Hepatocyte (in vitro differentiated cells): Measurements from ENCODE around the gene RNF11. TPM values are rescaled to one million over a fixed set of nuclear protein-coding genes. Genes with fewer than 3 reads are reported as not detected.

Experiments
- DNase-seq: peaks from one replicate; pipeline ENCODE4 v3.0.0-alpha.2; 2016; ENCODE audit warnings: low spot score
- H2AFZ ChIP-seq: fragments of 200-600 bp; sonication (generic); 2 replicates; pipeline ENCODE4 v1.6.0; 2016; ENCODE audit warnings: antibody characterized with exemption, mild to moderate bottlenecking
- H3K27ac ChIP-seq: fragments of 200-600 bp; sonication (generic); 2 replicates; pipeline ENCODE4 v1.5.1; 2016; ENCODE audit warnings: mild to moderate bottlenecking
- H3K27me3 ChIP-seq: fragments of 200-600 bp; sonication (generic); 2 replicates; pipeline ENCODE4 v1.6.1; 2016
- H3K36me3 ChIP-seq: fragments of 200-600 bp; sonication (generic); replicated peaks from 2 replicates; pipeline ENCODE4 v1.5.1; 2016; ENCODE audit warnings: low read depth; ENCODE audit not compliant: insufficient read depth
- H3K4me1 ChIP-seq: fragments of 200-600 bp; sonication (generic); 2 replicates; pipeline ENCODE4 v1.5.1; 2016; ENCODE audit warnings: mild to moderate bottlenecking, moderate library complexity; ENCODE audit not compliant: insufficient read depth
- H3K4me2 ChIP-seq: fragments of 200-600 bp; sonication (generic); 2 replicates; pipeline ENCODE4 v1.6.0; 2016
- H3K4me3 ChIP-seq: fragments of 200-600 bp; sonication (generic); 2 replicates; pipeline ENCODE4 v1.5.1; 2016; ENCODE audit warnings: mild to moderate bottlenecking
- H3K79me2 ChIP-seq: fragments of 200-600 bp; sonication (generic); 2 replicates; pipeline ENCODE4 v1.6.0; 2017; ENCODE audit warnings: mild to moderate bottlenecking
- H3K9me2 ChIP-seq: fragments of 200-600 bp; sonication (generic); replicated peaks from 2 replicates; pipeline ENCODE4 v1.6.0; 2017; ENCODE audit warnings: mild to moderate bottlenecking; ENCODE audit not compliant: insufficient read depth
- H3K9me3 ChIP-seq: fragments of 200-600 bp; sonication (generic); 2 replicates; pipeline ENCODE4 v1.5.1; 2016; ENCODE audit warnings: low read depth, mild to moderate bottlenecking
- H4K20me1 ChIP-seq: fragments of 200-600 bp; sonication (generic); 2 replicates; pipeline ENCODE4 v1.6.0; 2016; ENCODE audit warnings: mild to moderate bottlenecking; ENCODE audit not compliant: insufficient read depth, poor library complexity, severe bottlenecking
- CTCF ChIP-seq: fragments of 200-600 bp; sonication (generic); IDR thresholded peaks from 2 replicates; pipeline ENCODE4 v1.5.1; 2016; ENCODE audit warnings: antibody characterized with exemption, mild to moderate bottlenecking; ENCODE audit not compliant: poor library complexity
- EZH2 ChIP-seq: fragments of 200-600 bp; sonication (generic); IDR thresholded peaks from 2 replicates; pipeline ENCODE4 v1.6.1; 2016; ENCODE audit warnings: antibody characterized with exemption, mild to moderate bottlenecking, borderline replicate concordance
- EZH2phosphoT487 ChIP-seq: fragments of 200-600 bp; sonication (generic); IDR thresholded peaks from one replicate; pipeline ENCODE4 v1.6.1; 2018; ENCODE audit warnings: antibody characterized with exemption, mild to moderate bottlenecking, low read depth, moderate library complexity; ENCODE audit not compliant: unreplicated experiment, severe bottlenecking
- WGBS: methylation state at CpG from one replicate; pipeline ENCODE4 v1.1.6; 2016; ENCODE audit warnings: low lambda C conversion rate; ENCODE audit errors: missing lambda C conversion rate; 5-methylcytosine and 5-hydroxymethylcytosine counted together
- polyA plus RNA-seq: library from polyadenylated mRNA; unstranded; fragments of >200 nt; fragmentation: Nextera tagmentation; extraction: Ambion mirVana; gene quantifications from 2 replicates; pipeline ENCODE4 v1.2.1, GENCODE V29; 2016
- total RNA-seq: library from RNA; depleted of rRNA; stranded (reverse); fragments of >200 nt; gene quantifications from 2 replicates; pipeline ENCODE4 v1.2.3, GENCODE V29; 2014

Gene RNF11
- total and polyA plus RNA-seq, 2 experiments from 2014 or later: 55.9 to 99.8 TPM

- H3K4me3 ChIP-seq: no peak overlapping the region
- DNase-seq: no peak
- no peaks in the 10 kb centered on the region for H3K79me2 ChIP-seq
- no peak for TF ChIP-seq EZH2
- no peak for TF ChIP-seq EZH2phosphoT487
- TF ChIP-seq CTCF: no peak
- H4K20me1 ChIP-seq: no peaks in the 10 kb centered on the region
- WGBS: 92% methylated on average over 1 of the region's 1 CpG
- no peak overlapping the region for H2AFZ ChIP-seq
- H3K9me2 ChIP-seq: no peaks in the 10 kb centered on the region
- H3K27ac ChIP-seq: no peak overlapping the region
- H3K36me3 ChIP-seq: no peaks in the 10 kb centered on the region
- H3K9me3 ChIP-seq: no peaks in the 10 kb centered on the region
- H3K4me1 ChIP-seq: peaks cover 17% of the 10 kb centered on the region
- H3K4me2 ChIP-seq: no peak overlapping the region
- no peaks in the 10 kb centered on the region for H3K27me3 ChIP-seq
Measured at GRCh38 chr1:51285055-51285454, 49.0 kb downstream of the RNF11 start.

- DNase-seq: no peak
- Histone ChIP-seq H3K4me1 (peaks cover 17% of the 10 kb centered on the region), H3K4me3 (no peak overlapping the region), H3K27ac (no peak overlapping the region), H3K36me3 (no peaks in the 10 kb centered on the region), H3K9me2 (no peaks in the 10 kb centered on the region), H2AFZ (no peak overlapping the region), H3K4me2 (no peak overlapping the region), H3K9me3 (no peaks in the 10 kb centered on the region), H3K27me3 (no peaks in the 10 kb centered on the region), H3K79me2 (no peaks in the 10 kb centered on the region), H4K20me1 (no peaks in the 10 kb centered on the region)
- WGBS: 96% methylated on average over 8 of the region's 8 CpGs
- TF ChIP-seq EZH2 (no peak), CTCF (no peak), EZH2phosphoT487 (no peak)
Measured at GRCh38 chr1:51287966-51288365, 51.9 kb downstream of the RNF11 start.

- Histone ChIP-seq H3K9me3 (no peaks in the 10 kb centered on the region), H3K27me3 (no peaks in the 10 kb centered on the region), H3K27ac (no peak overlapping the region), H3K36me3 (no peaks in the 10 kb centered on the region), H4K20me1 (no peaks in the 10 kb centered on the region), H2AFZ (no peak overlapping the region), H3K4me3 (no peak overlapping the region), H3K9me2 (no peaks in the 10 kb centered on the region), H3K79me2 (no peaks in the 10 kb centered on the region), H3K4me1 (peaks cover 13% of the 10 kb centered on the region), H3K4me2 (no peak overlapping the region)
- no peak for TF ChIP-seq CTCF
- no peak for TF ChIP-seq EZH2phosphoT487
- no peak for TF ChIP-seq EZH2
- no peak for DNase-seq
- 94% methylated on average over 5 of the region's 5 CpGs for WGBS
Measured at GRCh38 chr1:51288578-51288977, 52.5 kb downstream of the RNF11 start.
